A549 (cell line): Measurements from ENCODE around the gene PDE6G.
A peak's percentile ranks its signal among the peaks of the same experiment; 100 is the strongest.
"Not testable (repeated sequence)": the region's sequence is repeated elsewhere in the genome, so short reads cannot be mapped to it uniquely, and the experiment has no call there.

Experiments
- CBX8 ChIP-seq: fragments of 200-600 bp; sonication (generic); IDR thresholded peaks from 2 replicates; pipeline ENCODE4 v1.6.1; 2016
- CHD2 ChIP-seq: fragments of 150-350 bp; IDR thresholded peaks from 2 replicates; pipeline ENCODE4 v1.6.1; 2014; ENCODE audit warnings: low read length; ENCODE audit not compliant: partially characterized antibody
- CTCF ChIP-seq: fragments of >200 bp; sonication (Bioruptor Twin); formaldehyde crosslinking; IDR thresholded peaks from 3 replicates; pipeline ENCODE4 v1.5.1; 2016
- MAX ChIP-seq: IDR thresholded peaks from 2 replicates; pipeline ENCODE4 v1.6.1; 2012
- RAD21 ChIP-seq, 2 experiments: fragments of >200 bp in 1 of 2; sonication (Bioruptor Twin) in 1 of 2; formaldehyde crosslinking in 1 of 2; IDR thresholded peaks in 1 of 2; conservative IDR thresholded peaks in 1 of 2; 2 replicates in 1 of 2; 3 replicates in 1 of 2; pipeline ENCODE4 v1.6.1; 2012 to 2018; ENCODE audit warnings: inconsistent platforms in 1 of 2
- TF ChIP-seq, protein P1 (sequence below): IDR thresholded peaks from 2 replicates; pipeline ENCODE4 v1.6.1; 2012; ENCODE audit warnings: low read depth, borderline replicate concordance

- peak; percentile 39 to 47; a peak in 3 of 5 replicates for TF ChIP-seq RAD21 (conservative IDR thresholded peaks at IDR 0.05 in 1 of 2, IDR thresholded peaks at IDR 0.05 in 1 of 2)
- not testable (repeated sequence) for TF ChIP-seq CHD2, MAX, CBX8
- peak; percentile 46 for TF ChIP-seq CTCF
- TF ChIP-seq, protein P1, sequence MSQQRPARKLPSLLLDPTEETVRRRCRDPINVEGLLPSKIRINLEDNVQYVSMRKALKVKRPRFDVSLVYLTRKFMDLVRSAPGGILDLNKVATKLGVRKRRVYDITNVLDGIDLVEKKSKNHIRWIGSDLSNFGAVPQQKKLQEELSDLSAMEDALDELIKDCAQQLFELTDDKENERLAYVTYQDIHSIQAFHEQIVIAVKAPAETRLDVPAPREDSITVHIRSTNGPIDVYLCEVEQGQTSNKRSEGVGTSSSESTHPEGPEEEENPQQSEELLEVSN, result not testable (repeated sequence)
These were observed 19.3 kb upstream of the PDE6G start for GRCh38 chr17:81675515-81676221.
